A673 (cell line): Measurements from ENCODE around the gene RPS6KA5. TPM values are rescaled to one million over a fixed set of nuclear protein-coding genes. Genes with fewer than 3 reads are reported as not detected.

Source experiments
- BruUV-seq: library from RNA; stranded (reverse); fragments of 400-500 nt; replicated peaks from 2 replicates; lab custom pipeline; 2021; lab: Mats Ljungman, UMichigan
- CTCF ChIA-PET: fragments of 300-600 bp; sonication (Branson Sonifier 250); formaldehyde crosslinking; loops from one replicate; lab custom pipeline; 2022; ENCODE audit warnings: antibody characterized with exemption; lab: Charles Lee
- POLR2A ChIA-PET: fragments of 300-600 bp; sonication (Branson Sonifier 250); formaldehyde crosslinking; loops from one replicate; lab custom pipeline; 2022; ENCODE audit warnings: antibody characterized with exemption; ENCODE audit not compliant: low non-redundant PET; lab: Charles Lee
- DNase-seq: peaks from one replicate; pipeline ENCODE4 v3.0.0-alpha.2; 2015; ENCODE audit warnings: low spot score
- H3K27ac ChIP-seq: fragments of 200-600 bp; sonication (generic); 2 replicates; pipeline ENCODE4 v1.5.1; 2016; ENCODE audit warnings: mixed run types, low read depth, mild to moderate bottlenecking, mixed read lengths, antibody characterized with exemption, low read length; ENCODE audit not compliant: poor library complexity, severe bottlenecking
- H3K27me3 ChIP-seq: fragments of 200-600 bp; sonication (generic); replicated peaks from 2 replicates; pipeline ENCODE4 v1.6.1; 2017; ENCODE audit warnings: mixed run types, low read depth, mild to moderate bottlenecking, mixed read lengths, antibody characterized with exemption, low read length; ENCODE audit not compliant: insufficient read depth, poor library complexity
- H3K36me3 ChIP-seq: fragments of 200-600 bp; sonication (generic); 2 replicates; pipeline ENCODE4 v1.6.1; 2016; ENCODE audit warnings: mixed run types, mild to moderate bottlenecking, mixed read lengths, antibody characterized with exemption, low read length; ENCODE audit not compliant: insufficient read depth, poor library complexity, severe bottlenecking
- H3K4me1 ChIP-seq: fragments of 200-600 bp; sonication (generic); 2 replicates; pipeline ENCODE4 v1.6.1; 2017; ENCODE audit warnings: mixed run types, mild to moderate bottlenecking, mixed read lengths, antibody characterized with exemption, low read length; ENCODE audit not compliant: insufficient read depth, poor library complexity, severe bottlenecking
- H3K4me3 ChIP-seq: fragments of 200-600 bp; sonication (generic); 2 replicates; pipeline ENCODE4 v1.5.1; 2016; ENCODE audit warnings: low read depth, mixed run types, mild to moderate bottlenecking, mixed read lengths, low read length; ENCODE audit not compliant: poor library complexity, severe bottlenecking
- H3K9me3 ChIP-seq: fragments of 200-600 bp; sonication (generic); 2 replicates; pipeline ENCODE4 v1.6.1; 2016; ENCODE audit warnings: mixed run types, low read depth, mild to moderate bottlenecking, mixed read lengths, antibody characterized with exemption, low read length; ENCODE audit not compliant: poor library complexity, severe bottlenecking
- CTCF ChIP-seq: fragments of 300-800, 200-600 bp; sonication (generic); conservative IDR thresholded peaks from 2 replicates; pipeline ENCODE4 v1.5.1; 2017; ENCODE audit warnings: low read depth, mild to moderate bottlenecking, antibody characterized with exemption, low read length, moderate library complexity, mixed read lengths
- EZH2 ChIP-seq: fragments of 200-600 bp; sonication (generic); IDR thresholded peaks from 2 replicates; pipeline ENCODE4 v1.6.1; 2017; ENCODE audit warnings: borderline replicate concordance, low read depth, mild to moderate bottlenecking, mixed read lengths, antibody characterized with exemption, low read length; ENCODE audit not compliant: poor library complexity, severe bottlenecking
- intact Hi-C: fragments of 100-400 bp; cut with micrococcal nuclease; formaldehyde crosslinking; loops from one replicate; pipeline ENCODE4 v1.10.0; 2022; ENCODE audit not compliant: unreplicated experiment
- total RNA-seq: library from RNA; stranded (reverse); gene quantifications from 2 replicates; pipeline ENCODE4 v1.2.3, GENCODE V29; 2021

Gene RPS6KA5
- total RNA-seq, 1 experiment from 2014 or later, result 7.6 TPM

GRCh38 chr14:90924621-90925340, 135.7 kb downstream of the RPS6KA5 start:
- Histone ChIP-seq H3K9me3 (no peaks in the 10 kb centered on the region), H3K4me1 (no peaks in the 10 kb centered on the region), H3K27me3 (no peaks in the 10 kb centered on the region), H3K27ac (no peak overlapping the region), H3K4me3 (no peak overlapping the region), H3K36me3 (no peaks in the 10 kb centered on the region)
- peak; percentile 3 for DNase-seq
- no TSS peak for BruUV-seq
- intact Hi-C loops, result no loop called here
- ChIA-PET POLR2A (no interaction called here), CTCF (no interaction called here)
- no peak for TF ChIP-seq EZH2
- no peak for TF ChIP-seq CTCF

GRCh38 chr14:90922141-90922540, 138.3 kb downstream of the RPS6KA5 start:
- BruUV-seq, result no TSS peak
- intact Hi-C loops, result no loop called here
- POLR2A ChIA-PET, result no interaction called here
- H3K27me3 ChIP-seq, result no peaks in the 10 kb centered on the region
- H3K27ac ChIP-seq, result no peak overlapping the region
- no peak for TF ChIP-seq EZH2
- TF ChIP-seq CTCF, result no peak
- H3K4me3 ChIP-seq, result no peak overlapping the region
- H3K9me3 ChIP-seq, result no peaks in the 10 kb centered on the region
- no peaks in the 10 kb centered on the region for H3K36me3 ChIP-seq
- CTCF ChIA-PET, result no interaction called here
- DNase-seq, result no peak
- no peaks in the 10 kb centered on the region for H3K4me1 ChIP-seq

- intact Hi-C loops, result no loop called here
- no peak for TF ChIP-seq CTCF
- no peak for TF ChIP-seq EZH2
- ChIA-PET POLR2A (no interaction called here), CTCF (no interaction called here)
- no peaks in the 10 kb centered on the region for H3K9me3 ChIP-seq
- no peaks in the 10 kb centered on the region for H3K27me3 ChIP-seq
- no peaks in the 10 kb centered on the region for H3K4me1 ChIP-seq
- BruUV-seq, result no TSS peak
- DNase-seq, result no peak
- H3K36me3 ChIP-seq, result no peaks in the 10 kb centered on the region
- no peak overlapping the region for H3K4me3 ChIP-seq
- no peak overlapping the region for H3K27ac ChIP-seq
Observed at GRCh38 chr14:90911121-90911520, 149.3 kb downstream of the RPS6KA5 start.
